ENCODE data around the gene ZNF385C. TPM values are rescaled to one million over a fixed set of nuclear protein-coding genes. Genes with fewer than 3 reads are reported as not detected.

ZNF385C gene
- total and polyA plus RNA-seq, 2 donors (not counting 1 experiment from before 2014, with no cell fraction given) = under 0.01 to 0.03 TPM

DNA sequence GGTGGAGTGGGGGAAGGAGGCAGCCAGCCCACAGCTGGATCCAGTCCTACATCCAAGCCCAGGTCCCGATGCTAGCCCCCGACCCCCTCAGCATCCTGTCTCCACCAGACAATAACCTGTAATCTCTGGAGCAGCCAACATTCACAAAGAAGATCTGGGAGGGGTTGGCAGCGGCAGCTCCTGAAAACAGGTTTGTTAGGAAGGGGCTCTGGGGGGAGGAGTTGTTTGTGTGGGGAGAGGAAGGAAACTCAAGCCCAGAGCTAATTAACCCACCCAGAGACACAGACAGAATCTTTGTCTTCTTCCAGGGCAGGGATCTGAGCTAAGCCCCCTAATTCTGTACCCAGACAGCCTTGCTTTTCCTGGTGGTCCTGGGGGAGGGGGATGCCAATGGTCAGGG lies 43.2 kb downstream of the ZNF385C start:
- Histone ChIP-seq H3K9me3 (ENCODE audit: control insufficient read depth, insufficient read depth, low read depth, low read length) (no peaks in the 10 kb centered on the region), H2AFZ (ENCODE audit: low read length) (no peak overlapping the region), H3K9ac (ENCODE audit: insufficient read depth, low read length) (no peak overlapping the region), H3K4me3 (replicated peaks in 1 of 4; ENCODE audit: control extremely low read depth in 1 of 4, insufficient read depth in 1 of 4, low read depth in 3 of 4, low read length in 4 of 4) (no peak overlapping the region), H4K20me1 (ENCODE audit: control insufficient read depth, extremely low read depth, insufficient read depth, low read length) (no peaks in the 10 kb centered on the region), H3K4me1 (ENCODE audit: control insufficient read depth, extremely low read depth, insufficient read depth, low read length) (no peaks in the 10 kb centered on the region), H3K36me3 (ENCODE audit: control insufficient read depth, insufficient read depth, low read length) (no peaks in the 10 kb centered on the region), H3K4me2 (ENCODE audit: extremely low read depth, insufficient read depth, low read length) (no peak overlapping the region), H3K79me2 (ENCODE audit: control insufficient read depth, insufficient read depth, low read length) (no peaks in the 10 kb centered on the region), H3K27ac (ENCODE audit: insufficient read depth, low read length) (no peak overlapping the region), H3K27me3 (ENCODE audit: control insufficient read depth, insufficient read depth, low read length) (peaks cover 24% of the 10 kb centered on the region)
- no peak for DNase-seq (ENCODE audit: low read depth in 2 of 2)
- TF ChIP-seq, protein P1, sequence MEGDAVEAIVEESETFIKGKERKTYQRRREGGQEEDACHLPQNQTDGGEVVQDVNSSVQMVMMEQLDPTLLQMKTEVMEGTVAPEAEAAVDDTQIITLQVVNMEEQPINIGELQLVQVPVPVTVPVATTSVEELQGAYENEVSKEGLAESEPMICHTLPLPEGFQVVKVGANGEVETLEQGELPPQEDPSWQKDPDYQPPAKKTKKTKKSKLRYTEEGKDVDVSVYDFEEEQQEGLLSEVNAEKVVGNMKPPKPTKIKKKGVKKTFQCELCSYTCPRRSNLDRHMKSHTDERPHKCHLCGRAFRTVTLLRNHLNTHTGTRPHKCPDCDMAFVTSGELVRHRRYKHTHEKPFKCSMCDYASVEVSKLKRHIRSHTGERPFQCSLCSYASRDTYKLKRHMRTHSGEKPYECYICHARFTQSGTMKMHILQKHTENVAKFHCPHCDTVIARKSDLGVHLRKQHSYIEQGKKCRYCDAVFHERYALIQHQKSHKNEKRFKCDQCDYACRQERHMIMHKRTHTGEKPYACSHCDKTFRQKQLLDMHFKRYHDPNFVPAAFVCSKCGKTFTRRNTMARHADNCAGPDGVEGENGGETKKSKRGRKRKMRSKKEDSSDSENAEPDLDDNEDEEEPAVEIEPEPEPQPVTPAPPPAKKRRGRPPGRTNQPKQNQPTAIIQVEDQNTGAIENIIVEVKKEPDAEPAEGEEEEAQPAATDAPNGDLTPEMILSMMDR (conservative IDR thresholded peaks at IDR 0.05 in 1 of 2, IDR thresholded peaks at IDR 0.05 in 1 of 2; ENCODE audit: low read depth in 1 of 2, low read length in 2 of 2) = no peak
- no peak for TF ChIP-seq EZH2 (IDR thresholded peaks at IDR 0.05; ENCODE audit: low read length, missing control alignments)

DNA sequence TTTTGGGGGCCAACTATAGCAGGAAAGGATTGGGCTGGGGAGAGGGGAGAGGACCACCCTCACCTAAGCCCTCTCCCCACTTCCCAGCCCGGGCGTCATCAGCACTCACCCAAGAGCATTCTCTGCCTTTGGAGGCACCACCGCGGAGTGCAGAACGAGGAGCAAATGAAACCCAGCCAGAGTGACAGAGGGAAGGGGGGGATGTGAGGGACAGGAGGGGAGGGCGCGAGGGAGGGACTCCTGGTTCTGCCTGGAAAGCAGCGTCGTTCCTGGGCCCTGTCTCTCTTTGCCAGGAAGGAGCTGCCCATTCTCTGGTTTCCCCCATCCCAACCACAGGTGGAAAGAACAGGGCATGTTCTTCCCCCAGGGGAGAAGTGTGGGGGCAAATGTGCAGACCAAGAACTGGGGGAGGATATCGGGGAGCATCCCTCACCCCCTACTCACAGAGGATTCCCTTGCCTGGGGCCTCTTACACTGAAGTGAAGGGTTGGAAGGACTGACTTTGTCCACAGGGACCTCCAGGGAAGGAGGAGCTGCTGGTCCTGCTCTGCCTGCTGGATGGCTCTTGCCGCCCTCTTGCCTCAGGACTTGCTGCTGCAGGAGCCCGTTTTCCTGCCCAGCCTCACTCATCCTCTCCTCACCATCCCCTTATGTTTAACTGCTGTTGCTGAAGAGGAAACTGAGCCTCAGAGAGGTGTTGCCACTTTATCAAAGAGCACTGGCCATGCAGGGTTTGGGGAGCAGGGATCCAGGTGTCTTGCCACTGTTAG lies 44.4 kb downstream of the ZNF385C start:
- Histone ChIP-seq H3K36me3 (ENCODE audit: control insufficient read depth, insufficient read depth, low read length) (no peaks in the 10 kb centered on the region), H3K9ac (ENCODE audit: insufficient read depth, low read length) (no peak overlapping the region), H4K20me1 (ENCODE audit: control insufficient read depth, extremely low read depth, insufficient read depth, low read length) (no peaks in the 10 kb centered on the region), H3K4me2 (ENCODE audit: extremely low read depth, insufficient read depth, low read length) (no peak overlapping the region), H3K9me3 (ENCODE audit: control insufficient read depth, insufficient read depth, low read depth, low read length) (no peaks in the 10 kb centered on the region), H3K4me1 (ENCODE audit: control insufficient read depth, extremely low read depth, insufficient read depth, low read length) (no peaks in the 10 kb centered on the region), H2AFZ (ENCODE audit: low read length) (no peak overlapping the region), H3K27ac (ENCODE audit: insufficient read depth, low read length) (no peak overlapping the region), H3K79me2 (ENCODE audit: control insufficient read depth, insufficient read depth, low read length) (no peaks in the 10 kb centered on the region), H3K27me3 (ENCODE audit: control insufficient read depth, insufficient read depth, low read length) (peaks cover 30% of the 10 kb centered on the region), H3K4me3 (replicated peaks in 1 of 4; ENCODE audit: control extremely low read depth in 1 of 4, insufficient read depth in 1 of 4, low read depth in 3 of 4, low read length in 4 of 4) (no peak overlapping the region)
- peak; percentile 65 for TF ChIP-seq EZH2 (IDR thresholded peaks at IDR 0.05; ENCODE audit: low read length, missing control alignments)
- TF ChIP-seq, protein P1 (conservative IDR thresholded peaks at IDR 0.05 in 1 of 2, IDR thresholded peaks at IDR 0.05 in 1 of 2; ENCODE audit: low read depth in 1 of 2, low read length in 2 of 2) = no peak
- DNase-seq (ENCODE audit: low read depth in 2 of 2) = no peak

DNA sequence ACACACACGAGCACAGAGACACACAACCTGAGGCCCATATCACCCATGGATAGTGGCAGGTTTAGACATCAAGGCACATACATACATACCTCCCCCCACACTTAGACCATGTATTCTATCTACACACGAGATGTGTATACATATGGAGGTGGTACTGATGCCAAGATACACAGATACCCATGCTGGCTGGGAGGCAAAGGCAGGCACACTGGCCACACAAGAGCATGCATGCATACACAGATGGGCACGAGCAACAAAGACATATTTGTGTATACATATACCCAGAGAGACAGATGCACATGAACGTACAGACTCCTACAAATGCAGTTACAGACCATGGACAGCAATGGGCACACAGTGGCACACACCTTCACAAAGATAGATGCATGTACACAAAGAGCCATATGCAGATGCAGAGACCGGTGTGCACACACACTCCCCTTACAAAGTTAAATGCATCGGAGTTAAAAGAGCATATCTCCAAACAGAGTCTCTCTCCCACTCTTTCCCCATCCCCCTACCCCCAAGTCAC lies 45.9 kb downstream of the ZNF385C start:
- Histone ChIP-seq H3K9ac (ENCODE audit: insufficient read depth, low read length) (no peak overlapping the region), H3K4me3 (replicated peaks in 1 of 4; ENCODE audit: control extremely low read depth in 1 of 4, insufficient read depth in 1 of 4, low read depth in 3 of 4, low read length in 4 of 4) (no peak overlapping the region), H3K79me2 (ENCODE audit: control insufficient read depth, insufficient read depth, low read length) (no peaks in the 10 kb centered on the region), H3K9me3 (ENCODE audit: control insufficient read depth, insufficient read depth, low read depth, low read length) (no peaks in the 10 kb centered on the region), H3K4me1 (ENCODE audit: control insufficient read depth, extremely low read depth, insufficient read depth, low read length) (no peaks in the 10 kb centered on the region), H3K27ac (ENCODE audit: insufficient read depth, low read length) (no peak overlapping the region), H3K4me2 (ENCODE audit: extremely low read depth, insufficient read depth, low read length) (no peak overlapping the region), H4K20me1 (ENCODE audit: control insufficient read depth, extremely low read depth, insufficient read depth, low read length) (no peaks in the 10 kb centered on the region), H3K27me3 (ENCODE audit: control insufficient read depth, insufficient read depth, low read length) (peaks cover 31% of the 10 kb centered on the region), H2AFZ (ENCODE audit: low read length) (no peak overlapping the region), H3K36me3 (ENCODE audit: control insufficient read depth, insufficient read depth, low read length) (no peaks in the 10 kb centered on the region)
- no peak for DNase-seq (ENCODE audit: low read depth in 2 of 2)
- TF ChIP-seq, protein P1 (conservative IDR thresholded peaks at IDR 0.05 in 1 of 2, IDR thresholded peaks at IDR 0.05 in 1 of 2; ENCODE audit: low read depth in 1 of 2, low read length in 2 of 2) = no peak
- no peak for TF ChIP-seq EZH2 (IDR thresholded peaks at IDR 0.05; ENCODE audit: low read length, missing control alignments)
